Thyroid gland (tissue), 4 donors: Measurements from ENCODE around the gene ZSCAN2.

Source experiments
- CTCF ChIP-seq, 6 experiments: fragments of 200-600 bp in 3 of 6; fragments of 450-650 bp in 3 of 6; sonication (generic) in 3 of 6; IDR thresholded peaks; one replicate each; pipeline ENCODE4 v1.5.1; 2016 to 2019; ENCODE audit warnings: antibody characterized with exemption in 6 of 6, mild to moderate bottlenecking in 2 of 6, inconsistent platforms in 1 of 6, moderate library complexity in 1 of 6
- POLR2A ChIP-seq, 2 donors: fragments of 450-650 bp; IDR thresholded peaks; one replicate each; pipeline ENCODE4 v1.6.1; 2017; ENCODE audit warnings: antibody characterized with exemption in 2 of 2, mild to moderate bottlenecking in 2 of 2, moderate library complexity in 1 of 2

- TF ChIP-seq CTCF (IDR thresholded peaks at IDR 0.05) (peak in 5 of 6 experiments; percentile 36 to 70 (median 58)), POLR2A (IDR thresholded peaks at IDR 0.05) (peak in 1 of 2 donors; percentile 77)
Measured at GRCh38 chr15:84658080-84658787, 57.4 kb downstream of the ZSCAN2 start, which contains the start of gene NMB.
